GM18498 (cell line): Measurements from ENCODE around the gene MAGI2.

Source experiments
- ATAC-seq: cut with Tn5 transposase; IDR thresholded peaks from one replicate; pipeline ENCODE4 v1.9.1; 2021; ENCODE audit warnings: mild to moderate bottlenecking, moderate library complexity; ENCODE audit not compliant: unreplicated experiment

Gene MAGI2

GRCh38 chr7:78760620-78761355 lies 692.7 kb downstream of the MAGI2 start:
- no peak for ATAC-seq

GRCh38 chr7:78752554-78752953 lies 700.9 kb downstream of the MAGI2 start:
- ATAC-seq: no peak

GRCh38 chr7:78751253-78751652 lies 702.2 kb downstream of the MAGI2 start:
- ATAC-seq: no peak

- ATAC-seq: no peak
These were observed 704.3 kb downstream of the MAGI2 start for GRCh38 chr7:78749052-78749746.

GRCh38 chr7:78747592-78747991 lies 705.9 kb downstream of the MAGI2 start:
- ATAC-seq: no peak

GRCh38 chr7:78746301-78746700 lies 707.2 kb downstream of the MAGI2 start:
- ATAC-seq: no peak

- ATAC-seq: no peak
These were observed 710.8 kb downstream of the MAGI2 start for GRCh38 chr7:78742694-78743093.

GRCh38 chr7:78736548-78736947 lies 716.9 kb downstream of the MAGI2 start:
- ATAC-seq: no peak

- no peak for ATAC-seq
These were observed 718.8 kb downstream of the MAGI2 start for GRCh38 chr7:78734626-78735025.

GRCh38 chr7:78720066-78720465 lies 733.4 kb downstream of the MAGI2 start:
- no peak for ATAC-seq

GRCh38 chr7:78718212-78718611 lies 735.3 kb downstream of the MAGI2 start:
- no peak for ATAC-seq

- ATAC-seq: no peak
These were observed 736.6 kb downstream of the MAGI2 start for GRCh38 chr7:78716876-78717275.

- ATAC-seq: no peak
These were observed 739.1 kb downstream of the MAGI2 start for GRCh38 chr7:78714356-78714755.

- no peak for ATAC-seq
These were observed 741.4 kb downstream of the MAGI2 start for GRCh38 chr7:78712111-78712510.

- ATAC-seq: no peak
These were observed 743.8 kb downstream of the MAGI2 start for GRCh38 chr7:78709658-78710057.

GRCh38 chr7:78704504-78704903 lies 749.0 kb downstream of the MAGI2 start:
- ATAC-seq: no peak

- no peak for ATAC-seq
These were observed 750.1 kb downstream of the MAGI2 start for GRCh38 chr7:78703391-78703790.

GRCh38 chr7:78702770-78703169 lies 750.7 kb downstream of the MAGI2 start:
- ATAC-seq: no peak

- ATAC-seq: no peak
These were observed 757.6 kb downstream of the MAGI2 start for GRCh38 chr7:78695826-78696225.

- no peak for ATAC-seq
These were observed 761.9 kb downstream of the MAGI2 start for GRCh38 chr7:78691584-78691983.

- no peak for ATAC-seq
These were observed 763.3 kb downstream of the MAGI2 start for GRCh38 chr7:78690174-78690573.

GRCh38 chr7:78688376-78688775 lies 765.1 kb downstream of the MAGI2 start:
- no peak for ATAC-seq

GRCh38 chr7:78686189-78686588 lies 767.3 kb downstream of the MAGI2 start:
- no peak for ATAC-seq
